Measurements from ENCODE around the gene BCR. TPM values are rescaled to one million over a fixed set of nuclear protein-coding genes. Genes with fewer than 3 reads are reported as not detected.

Gene BCR
- total RNA-seq, 2 experiments from 2014 or later, result 60.0 to 64.8 TPM

- TF ChIP-seq, protein P1, sequence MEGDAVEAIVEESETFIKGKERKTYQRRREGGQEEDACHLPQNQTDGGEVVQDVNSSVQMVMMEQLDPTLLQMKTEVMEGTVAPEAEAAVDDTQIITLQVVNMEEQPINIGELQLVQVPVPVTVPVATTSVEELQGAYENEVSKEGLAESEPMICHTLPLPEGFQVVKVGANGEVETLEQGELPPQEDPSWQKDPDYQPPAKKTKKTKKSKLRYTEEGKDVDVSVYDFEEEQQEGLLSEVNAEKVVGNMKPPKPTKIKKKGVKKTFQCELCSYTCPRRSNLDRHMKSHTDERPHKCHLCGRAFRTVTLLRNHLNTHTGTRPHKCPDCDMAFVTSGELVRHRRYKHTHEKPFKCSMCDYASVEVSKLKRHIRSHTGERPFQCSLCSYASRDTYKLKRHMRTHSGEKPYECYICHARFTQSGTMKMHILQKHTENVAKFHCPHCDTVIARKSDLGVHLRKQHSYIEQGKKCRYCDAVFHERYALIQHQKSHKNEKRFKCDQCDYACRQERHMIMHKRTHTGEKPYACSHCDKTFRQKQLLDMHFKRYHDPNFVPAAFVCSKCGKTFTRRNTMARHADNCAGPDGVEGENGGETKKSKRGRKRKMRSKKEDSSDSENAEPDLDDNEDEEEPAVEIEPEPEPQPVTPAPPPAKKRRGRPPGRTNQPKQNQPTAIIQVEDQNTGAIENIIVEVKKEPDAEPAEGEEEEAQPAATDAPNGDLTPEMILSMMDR (IDR thresholded peaks at IDR 0.05), result no peak
- no peaks in the 10 kb centered on the region for H3K9me3 Mint-ChIP-seq
- H3K36me3 ChIP-seq (ENCODE audit: insufficient read depth, low read length), result no peaks in the 10 kb centered on the region
- peaks cover 26% of the 10 kb centered on the region for H3K4me1 ChIP-seq (ENCODE audit: insufficient read depth, low read length)
- intact Hi-C loops (cut with DNase I, micrococcal nuclease), result no loop called here
- H3K27ac ChIP-seq (ENCODE audit: low read depth in 1 of 2, low read length in 2 of 2), result no peak overlapping the region
- H3K9me3 ChIP-seq (ENCODE audit: control insufficient read depth in 1 of 2, insufficient read depth in 1 of 2, low read length in 2 of 2), result no peaks in the 10 kb centered on the region
- H3K27me3 ChIP-seq (ENCODE audit: control insufficient read depth in 1 of 2, insufficient read depth in 2 of 2, low read length in 2 of 2), result no peaks in the 10 kb centered on the region
- H3K27ac Mint-ChIP-seq, result no peak overlapping the region
- CTCF ChIA-PET, result no interaction called here
- ATAC-seq (ENCODE audit: poor library complexity), result no peak
- peaks cover 12% of the 10 kb centered on the region for H3K4me1 Mint-ChIP-seq (ENCODE audit: low read depth)
- DNase-seq, result no peak
- POLR2A ChIA-PET, result no interaction called here
- no peak overlapping the region for H3K4me3 ChIP-seq (ENCODE audit: low read length)
- H3K4me3 Mint-ChIP-seq, result no peak overlapping the region
- no peaks in the 10 kb centered on the region for H3K36me3 Mint-ChIP-seq (ENCODE audit: low read depth)
- H3K27me3 Mint-ChIP-seq, result no peaks in the 10 kb centered on the region
Observed at GRCh38 chr22:23150762-23151161, 29.5 kb upstream of the BCR start.

- ATAC-seq (ENCODE audit: poor library complexity) (no peak), DNase-seq (no peak)
- peaks cover 11% of the 10 kb centered on the region for H3K4me1 Mint-ChIP-seq (ENCODE audit: low read depth)
- no peak overlapping the region for H3K4me3 Mint-ChIP-seq
- intact Hi-C loops (cut with DNase I, micrococcal nuclease), result no loop called here
- no peaks in the 10 kb centered on the region for H3K27me3 ChIP-seq (ENCODE audit: control insufficient read depth in 1 of 2, insufficient read depth in 2 of 2, low read length in 2 of 2)
- H3K4me3 ChIP-seq (ENCODE audit: low read length), result no peak overlapping the region
- no peak overlapping the region for H3K27ac ChIP-seq (ENCODE audit: low read depth in 1 of 2, low read length in 2 of 2)
- no peaks in the 10 kb centered on the region for H3K36me3 Mint-ChIP-seq (ENCODE audit: low read depth)
- H3K36me3 ChIP-seq (ENCODE audit: insufficient read depth, low read length), result no peaks in the 10 kb centered on the region
- ChIA-PET CTCF (no interaction called here), POLR2A (no interaction called here)
- no peak overlapping the region for H3K27ac Mint-ChIP-seq
- peaks cover 23% of the 10 kb centered on the region for H3K4me1 ChIP-seq (ENCODE audit: insufficient read depth, low read length)
- H3K9me3 Mint-ChIP-seq, result no peaks in the 10 kb centered on the region
- TF ChIP-seq, protein P1 (IDR thresholded peaks at IDR 0.05), result no peak
- no peaks in the 10 kb centered on the region for H3K27me3 Mint-ChIP-seq
- H3K9me3 ChIP-seq (ENCODE audit: control insufficient read depth in 1 of 2, insufficient read depth in 1 of 2, low read length in 2 of 2), result no peaks in the 10 kb centered on the region
Observed at GRCh38 chr22:23151827-23152226, 28.5 kb upstream of the BCR start.

- H3K4me3 ChIP-seq (ENCODE audit: low read length), result no peak overlapping the region
- no peaks in the 10 kb centered on the region for H3K36me3 Mint-ChIP-seq (ENCODE audit: low read depth)
Observed at GRCh38 chr22:23152238-23153114, 27.8 kb upstream of the BCR start.

More at GRCh38 chr22:23152238-23153114, 27.8 kb upstream of the BCR start:
- H3K4me1 Mint-ChIP-seq (ENCODE audit: low read depth), result peaks cover 11% of the 10 kb centered on the region
- CTCF ChIA-PET, result no interaction called here
- H3K27me3 Mint-ChIP-seq, result no peaks in the 10 kb centered on the region
- ATAC-seq (ENCODE audit: poor library complexity) (no peak), DNase-seq (no peak)
- H3K36me3 ChIP-seq (ENCODE audit: insufficient read depth, low read length), result no peaks in the 10 kb centered on the region
- POLR2A ChIA-PET, result interaction anchor here (1.1 kb wide), 1 partner anchor 15 kb away, joined by 3 read pairs; no protein-coding TSS in a partner anchor
- no peaks in the 10 kb centered on the region for H3K9me3 Mint-ChIP-seq
- H3K27ac ChIP-seq (ENCODE audit: low read depth in 1 of 2, low read length in 2 of 2), result no peak overlapping the region
- TF ChIP-seq, protein P1 (IDR thresholded peaks at IDR 0.05), result no peak
- no peaks in the 10 kb centered on the region for H3K27me3 ChIP-seq (ENCODE audit: control insufficient read depth in 1 of 2, insufficient read depth in 2 of 2, low read length in 2 of 2)
- H3K4me3 Mint-ChIP-seq, result no peak overlapping the region
- intact Hi-C loops (cut with DNase I, micrococcal nuclease), result no loop called here
- H3K4me1 ChIP-seq (ENCODE audit: insufficient read depth, low read length), result peaks cover 23% of the 10 kb centered on the region
- no peak overlapping the region for H3K27ac Mint-ChIP-seq
- no peaks in the 10 kb centered on the region for H3K9me3 ChIP-seq (ENCODE audit: control insufficient read depth in 1 of 2, insufficient read depth in 1 of 2, low read length in 2 of 2)
